Suprapubic skin (tissue), 3 donors: ENCODE measurements around the gene FAM24B.

Experiments used
- CTCF ChIP-seq, 2 donors: fragments of 200-600 bp in 1 of 2; fragments of 450-650 bp in 1 of 2; sonication (generic) in 1 of 2; IDR thresholded peaks; one replicate each; pipeline ENCODE4 v1.5.1; 2016 to 2019; ENCODE audit warnings: antibody characterized with exemption in 2 of 2, mild to moderate bottlenecking in 1 of 2, moderate library complexity in 1 of 2
- EP300 ChIP-seq: sonication (generic); formaldehyde crosslinking; IDR thresholded peaks from one replicate; pipeline ENCODE4 v1.6.1; 2017; ENCODE audit warnings: antibody characterized with exemption
- POLR2A ChIP-seq, 2 donors: fragments of 450-650 bp; IDR thresholded peaks; one replicate each; pipeline ENCODE4 v1.6.1; 2017; ENCODE audit warnings: antibody characterized with exemption in 2 of 2, mild to moderate bottlenecking in 2 of 2, moderate library complexity in 2 of 2

GRCh38 chr10:122854648-122855047, 24.7 kb downstream of the FAM24B start:
- TF ChIP-seq EP300 (no peak), POLR2A (IDR thresholded peaks at IDR 0.05) (no peak), CTCF (IDR thresholded peaks at IDR 0.05) (no peak)
